GM19240 (cell line): ENCODE results near the gene KRT4.

Source experiments
- DNase-seq: peaks from one replicate; pipeline ENCODE4 v3.0.0; 2011; ENCODE audit warnings: low spot score; ENCODE audit not compliant: insufficient read length

Gene KRT4

GRCh38 chr12:52821826-52822660, 8.1 kb upstream of the KRT4 start:
- DNase-seq: no peak

GRCh38 chr12:52821071-52821730, 7.3 kb upstream of the KRT4 start:
- DNase-seq: no peak

- DNase-seq: no peak
These were observed 6.6 kb upstream of the KRT4 start for GRCh38 chr12:52820521-52820920.

GRCh38 chr12:52819731-52820510, 6.0 kb upstream of the KRT4 start:
- DNase-seq: no peak

GRCh38 chr12:52818887-52819420, 5.0 kb upstream of the KRT4 start:
- no peak for DNase-seq

- no peak for DNase-seq
These were observed 4.5 kb upstream of the KRT4 start for GRCh38 chr12:52818388-52818787.

- no peak for DNase-seq
These were observed 3.9 kb upstream of the KRT4 start for GRCh38 chr12:52817699-52818238.

GRCh38 chr12:52817003-52817698, 3.2 kb upstream of the KRT4 start:
- DNase-seq: no peak

GRCh38 chr12:52815676-52816588, 2.0 kb upstream of the KRT4 start:
- no peak for DNase-seq

- no peak for DNase-seq
These were observed 1.2 kb upstream of the KRT4 start for GRCh38 chr12:52815161-52815560.

- DNase-seq: no peak
These were observed 817 bp upstream of the KRT4 start for GRCh38 chr12:52814710-52815155.

GRCh38 chr12:52813203-52813819, 605 bp downstream of the KRT4 start:
- DNase-seq: no peak

- DNase-seq: no peak
These were observed 1.2 kb downstream of the KRT4 start for GRCh38 chr12:52812749-52813148.

- no peak for DNase-seq
These were observed 1.9 kb downstream of the KRT4 start for GRCh38 chr12:52812073-52812400.

- no peak for DNase-seq
These were observed 2.5 kb downstream of the KRT4 start for GRCh38 chr12:52811191-52812072.

- no peak for DNase-seq
These were observed 3.4 kb downstream of the KRT4 start for GRCh38 chr12:52810554-52810953.

- no peak for DNase-seq
These were observed 4.8 kb downstream of the KRT4 start for GRCh38 chr12:52809166-52809565.

GRCh38 chr12:52808573-52809160, 5.2 kb downstream of the KRT4 start:
- no peak for DNase-seq
